SIG-M5 (cell line): Measurements from ENCODE around the gene SUPT5H.

Experiments
- DNase-seq: peaks from one replicate; lab custom pipeline; 2025; lab: John Stamatoyannopoulos, UW

Gene SUPT5H

DNA sequence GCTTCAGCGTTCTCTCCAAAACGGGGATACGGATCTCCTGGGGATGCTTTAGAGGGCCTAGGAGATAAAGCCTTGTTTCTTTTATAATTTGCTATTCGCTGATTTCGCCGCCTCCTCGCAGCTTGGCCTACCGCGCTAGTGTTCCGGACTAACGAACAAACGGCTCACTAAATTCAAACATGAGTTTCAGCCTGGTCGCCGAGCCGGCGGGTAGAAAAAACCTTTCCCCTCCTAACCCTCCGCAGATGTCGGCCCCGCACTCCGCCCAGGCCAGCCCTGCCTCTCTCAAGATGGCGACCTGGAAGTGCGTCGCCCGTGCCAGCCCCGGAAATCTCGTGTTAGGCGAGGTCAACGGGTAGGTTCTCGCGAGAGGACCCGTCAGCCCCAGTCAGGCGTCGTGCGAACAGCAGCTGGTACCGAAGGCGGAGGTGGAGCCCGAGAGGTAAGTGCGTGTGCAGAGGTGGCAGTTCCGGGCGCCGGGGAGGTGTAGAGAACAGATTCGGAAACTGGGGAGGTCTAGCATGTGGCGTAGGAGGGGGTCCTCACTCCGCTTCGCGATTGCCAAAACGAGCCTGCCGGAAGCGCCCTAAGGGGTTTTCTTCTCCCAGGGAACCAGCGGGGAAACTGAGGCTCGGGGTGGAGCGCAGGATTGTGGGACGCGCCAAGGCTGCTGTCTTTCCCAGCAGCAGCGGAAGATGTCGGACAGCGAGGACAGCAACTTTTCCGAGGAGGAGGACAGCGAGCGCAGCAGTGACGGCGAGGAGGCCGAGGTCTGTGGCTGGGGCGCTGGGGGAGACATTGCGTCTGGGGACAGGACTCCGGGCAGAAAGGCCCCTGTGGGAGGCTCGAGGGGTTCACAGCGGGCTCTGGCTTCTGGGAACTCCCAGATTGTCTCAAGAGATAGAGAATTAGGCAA, at the start of gene SUPT5H:
Gene SUPT5H, plus strand, starts transcription at position 387 of the 916 bp plus-strand sequence. Its CDS starts 309 bp downstream, at position 696.
- DNase-seq: peak; percentile 61

DNA sequence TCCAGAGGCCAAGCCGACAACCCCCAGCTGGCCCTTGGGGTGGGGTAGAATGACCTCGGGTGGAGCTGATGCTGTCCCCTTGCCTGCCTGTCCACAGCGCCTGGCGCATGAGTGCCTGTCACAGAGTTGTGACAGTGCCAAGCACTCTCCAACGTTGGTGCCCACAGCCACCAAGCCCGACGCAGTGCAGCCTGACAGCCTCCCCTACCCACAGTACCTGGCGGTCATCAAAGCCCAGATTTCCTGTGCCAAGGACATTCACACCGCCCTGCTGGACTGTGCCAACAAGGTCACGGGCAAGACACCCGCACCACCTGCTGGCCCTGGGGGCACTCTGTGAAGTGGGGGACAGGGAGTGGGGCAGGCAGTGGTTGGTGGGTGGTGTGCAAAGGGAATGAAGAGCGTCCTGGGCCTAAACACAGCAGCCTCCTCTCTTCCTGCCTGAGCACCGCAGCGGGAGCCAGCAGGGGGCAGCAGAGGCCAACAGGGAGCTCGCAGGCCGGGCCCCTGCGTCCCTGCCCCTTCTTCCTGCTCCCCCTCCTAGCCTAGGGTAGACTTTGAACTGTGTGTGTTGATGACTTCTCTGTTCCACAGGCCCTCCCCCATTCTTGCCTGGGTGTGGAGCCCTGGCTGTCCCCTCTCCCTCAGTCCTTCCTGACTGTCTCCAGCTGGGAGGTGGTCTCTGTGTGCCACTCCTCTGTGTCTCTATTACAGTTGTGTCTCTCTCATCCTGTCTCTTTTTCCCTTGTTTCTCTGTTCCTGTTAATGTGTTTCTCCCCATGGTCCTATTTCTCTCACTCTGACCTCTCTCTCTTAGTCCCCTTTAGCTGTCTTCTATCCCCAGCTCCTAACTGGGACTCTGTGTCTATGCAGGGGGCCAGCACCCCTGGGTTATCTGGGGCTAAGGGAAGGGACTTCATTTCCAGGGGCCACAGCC, 47.8 kb upstream of the SUPT5H start:
- DNase-seq: peak; percentile 43

DNA sequence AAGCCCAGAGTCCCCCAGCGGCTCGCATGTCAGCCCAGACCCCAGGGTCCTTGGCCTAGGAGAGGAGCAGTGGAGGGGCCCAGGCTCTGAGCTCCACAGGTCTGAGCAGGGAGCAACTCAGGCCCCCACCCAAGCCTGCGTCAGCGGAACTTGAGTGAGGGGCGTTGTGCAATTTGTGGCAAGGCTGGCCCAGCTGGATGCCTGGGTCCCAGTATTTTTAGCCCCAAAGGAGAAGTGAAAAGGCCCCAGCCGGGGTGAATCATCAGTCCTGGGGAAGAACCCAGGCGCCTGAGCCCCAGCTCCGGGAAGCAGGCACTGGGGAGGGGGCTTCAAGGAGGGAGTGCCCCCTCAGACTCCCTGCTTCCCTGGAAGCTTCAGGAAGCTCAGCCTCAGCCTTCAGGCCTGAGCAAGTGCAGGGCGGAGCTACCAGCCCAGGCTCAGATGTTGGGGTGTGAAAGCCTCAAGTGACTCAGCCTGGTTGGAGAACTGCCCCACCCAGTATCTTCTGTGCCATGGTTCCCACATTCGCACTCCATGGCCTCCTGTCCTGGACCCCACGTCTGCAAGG, 47.0 kb upstream of the SUPT5H start:
- DNase-seq: peak; percentile 79

DNA sequence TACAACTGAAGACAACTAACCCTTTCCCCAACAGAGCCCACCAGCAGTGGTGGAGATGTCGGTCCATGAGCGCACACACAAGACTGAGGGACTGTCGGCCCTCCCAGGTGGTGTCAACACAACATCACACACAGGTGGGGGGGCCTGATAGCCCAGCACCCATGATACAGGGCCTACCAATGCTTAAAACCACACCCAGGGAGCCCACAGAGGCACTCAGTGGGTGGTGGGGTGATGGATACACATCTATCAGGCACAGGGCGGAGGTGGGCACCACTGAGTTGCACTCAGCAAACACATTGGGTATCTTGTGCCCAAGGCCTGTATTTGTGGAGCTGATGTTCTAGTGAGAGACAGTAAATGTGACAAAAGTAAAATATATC, 45.7 kb upstream of the SUPT5H start:
- no peak for DNase-seq

DNA sequence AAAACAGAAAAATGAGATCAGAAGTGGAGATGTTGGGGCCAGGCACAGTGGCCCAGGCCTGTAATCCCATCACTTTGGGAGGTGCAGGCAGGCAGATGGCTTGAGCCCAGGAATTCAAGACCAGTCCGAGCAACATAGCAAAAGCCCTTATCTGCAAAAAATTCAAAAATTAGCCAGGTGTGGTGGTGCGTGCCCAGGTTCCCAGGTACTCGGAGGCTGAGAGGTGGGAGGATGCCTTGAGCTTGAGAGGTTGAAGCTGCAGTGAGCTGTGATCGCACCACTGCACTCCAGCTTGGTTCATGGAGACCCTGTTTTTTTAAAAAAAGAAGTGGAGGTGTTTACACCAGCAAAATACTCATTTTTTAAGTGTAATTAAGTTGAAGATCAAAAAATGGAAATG, 45.3 kb upstream of the SUPT5H start:
- DNase-seq: no peak

DNA sequence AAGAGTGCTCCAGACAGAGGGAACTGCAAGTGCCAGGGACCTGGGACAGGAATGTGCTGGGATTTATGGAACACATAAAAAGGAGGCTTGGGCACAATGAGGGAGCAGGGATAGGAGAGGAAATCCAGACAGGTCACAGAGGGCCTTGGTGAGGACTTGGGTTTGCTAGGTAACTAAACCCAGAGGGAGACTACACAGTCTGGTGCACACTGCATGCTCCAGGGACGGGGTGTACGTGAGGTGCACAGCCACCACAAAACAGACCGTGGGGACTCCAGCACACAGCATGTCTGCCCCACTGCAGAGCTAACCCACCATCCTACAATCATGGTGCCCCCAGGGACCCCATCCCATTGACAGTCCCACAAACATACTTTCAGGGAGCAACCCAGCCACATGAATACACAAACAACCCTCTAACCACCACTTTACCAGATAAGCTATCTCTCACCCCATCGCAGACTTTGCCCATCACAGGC, 44.3 kb upstream of the SUPT5H start:
- DNase-seq: no peak

DNA sequence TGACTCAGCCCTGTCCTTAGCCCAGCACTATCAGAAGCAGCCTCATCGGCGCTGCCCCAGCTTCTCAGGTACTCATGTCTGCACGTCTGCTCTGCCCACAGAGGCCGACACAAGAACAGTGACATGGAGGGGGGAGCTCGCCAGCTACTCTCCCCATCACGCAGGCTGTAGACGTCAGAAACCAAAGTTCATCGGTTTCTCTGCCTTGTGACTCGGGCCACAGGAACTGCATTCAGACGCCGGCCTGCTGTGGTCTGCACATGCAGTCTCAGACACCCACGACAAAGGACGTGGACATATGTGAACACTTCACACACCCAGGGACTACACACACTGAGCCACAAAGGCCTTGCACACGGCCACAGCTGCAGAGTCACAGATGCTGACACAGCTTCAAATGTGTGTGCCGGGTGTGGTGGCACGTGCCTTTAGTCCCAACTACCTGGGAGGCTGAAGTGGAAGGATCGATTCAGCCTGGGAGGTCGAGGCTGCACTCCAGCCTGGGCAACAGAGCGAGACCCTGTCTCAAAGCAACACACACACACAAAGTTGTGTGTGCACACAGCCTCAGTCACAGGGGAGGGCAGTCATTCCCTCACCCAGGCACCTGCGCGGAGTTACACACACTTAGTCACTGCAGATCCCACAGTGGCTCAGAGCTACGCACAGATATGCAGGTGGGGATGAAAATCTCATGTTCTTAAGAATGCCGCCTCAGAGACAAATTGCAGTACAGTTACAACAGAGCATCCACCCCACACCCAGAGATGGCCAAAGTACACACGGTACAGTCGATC, 43.6 kb upstream of the SUPT5H start:
- DNase-seq: no peak

DNA sequence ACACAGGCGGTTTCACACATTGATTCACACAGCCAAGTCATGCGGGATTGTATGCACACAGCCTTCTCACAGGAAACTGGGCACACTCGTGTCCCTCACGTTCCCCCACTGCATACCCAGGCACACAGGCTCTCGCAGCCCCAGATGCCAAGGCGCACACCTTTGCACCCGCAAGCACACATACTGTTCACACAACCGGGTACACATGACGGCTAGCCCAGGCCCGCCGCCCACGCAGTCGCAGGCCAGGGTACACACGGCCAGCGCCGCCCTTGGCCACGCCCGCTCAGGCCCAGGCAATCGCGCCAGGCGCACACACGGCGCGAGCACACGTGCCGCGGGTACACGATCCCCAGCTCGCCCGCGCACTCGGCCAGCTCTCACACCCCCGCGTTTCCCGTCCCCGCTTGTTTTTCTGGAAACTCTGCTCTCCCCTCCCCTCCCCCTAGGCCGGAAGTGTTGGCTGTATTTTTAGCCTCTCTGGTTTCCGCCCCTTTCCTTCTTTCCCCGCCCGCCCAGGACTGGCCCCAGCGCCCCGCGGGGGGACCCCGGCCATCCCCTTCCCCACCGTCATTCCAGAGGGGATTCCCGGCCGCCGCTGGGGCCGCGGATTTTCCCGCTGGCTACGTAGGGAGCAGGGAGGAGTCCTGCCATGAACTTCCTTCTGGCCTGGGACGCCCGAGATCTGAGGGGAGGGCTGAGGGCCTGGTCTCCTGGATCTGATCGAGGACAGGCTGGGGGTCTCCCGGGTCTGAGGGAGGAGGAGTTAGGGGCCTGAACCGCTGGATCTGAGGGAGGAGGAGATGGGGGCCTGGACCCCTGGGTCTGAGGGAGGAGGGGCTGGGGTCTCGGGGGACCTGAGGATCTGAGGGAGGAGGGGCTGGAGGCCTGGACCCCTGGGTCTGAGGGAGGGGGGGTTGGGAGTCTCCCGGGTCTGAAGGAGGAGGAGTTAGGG, 42.8 kb upstream of the SUPT5H start:
- DNase-seq: no peak

DNA sequence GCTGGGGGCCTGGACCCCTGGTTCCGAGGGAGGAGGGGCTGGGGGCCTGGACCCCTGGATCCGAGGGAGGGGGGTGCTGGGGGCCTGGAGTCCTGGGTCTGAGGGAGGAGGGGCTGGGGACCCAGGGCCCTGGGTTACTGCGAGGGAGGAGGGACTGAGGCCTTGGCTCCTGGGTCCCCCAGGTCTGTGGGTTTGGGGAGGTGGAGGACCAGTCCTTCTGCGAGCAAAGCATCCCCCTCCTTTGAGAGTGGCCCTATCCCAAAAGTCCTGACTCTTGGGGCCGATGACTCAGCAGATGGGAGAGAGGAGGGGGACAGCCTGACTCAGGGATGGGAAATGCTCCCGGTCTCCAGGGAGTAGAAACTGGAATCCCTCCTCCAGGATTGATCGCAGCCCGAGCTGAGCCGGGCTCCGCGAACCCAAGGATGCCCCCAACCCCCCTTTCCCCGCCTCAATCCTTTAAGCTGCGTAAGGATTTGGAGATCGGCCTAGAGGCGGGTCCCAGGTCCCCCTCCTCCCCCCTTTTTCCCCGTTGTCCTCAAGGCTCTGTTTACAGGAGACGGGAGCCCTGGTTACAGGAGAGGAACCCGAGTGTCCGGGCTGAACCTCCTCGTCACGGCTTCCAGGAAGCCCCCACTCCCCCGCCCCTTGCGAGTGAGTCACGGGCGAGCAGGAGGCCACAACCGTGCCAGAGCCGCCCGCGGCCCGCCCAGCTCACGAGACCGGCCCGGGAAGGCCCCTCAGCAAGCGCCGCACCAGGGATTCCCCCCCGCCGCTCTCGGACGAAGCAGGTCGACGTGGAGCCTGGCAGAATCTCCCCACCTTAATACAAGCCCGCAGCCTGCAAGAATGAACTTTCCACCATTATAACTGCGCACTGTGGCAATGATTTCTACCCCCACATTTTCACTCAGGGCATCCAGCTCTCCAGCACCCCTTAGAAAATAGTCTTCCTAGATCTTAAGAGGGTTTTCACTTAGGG, 41.8 kb upstream of the SUPT5H start:
- DNase-seq: peak; percentile 69

DNA sequence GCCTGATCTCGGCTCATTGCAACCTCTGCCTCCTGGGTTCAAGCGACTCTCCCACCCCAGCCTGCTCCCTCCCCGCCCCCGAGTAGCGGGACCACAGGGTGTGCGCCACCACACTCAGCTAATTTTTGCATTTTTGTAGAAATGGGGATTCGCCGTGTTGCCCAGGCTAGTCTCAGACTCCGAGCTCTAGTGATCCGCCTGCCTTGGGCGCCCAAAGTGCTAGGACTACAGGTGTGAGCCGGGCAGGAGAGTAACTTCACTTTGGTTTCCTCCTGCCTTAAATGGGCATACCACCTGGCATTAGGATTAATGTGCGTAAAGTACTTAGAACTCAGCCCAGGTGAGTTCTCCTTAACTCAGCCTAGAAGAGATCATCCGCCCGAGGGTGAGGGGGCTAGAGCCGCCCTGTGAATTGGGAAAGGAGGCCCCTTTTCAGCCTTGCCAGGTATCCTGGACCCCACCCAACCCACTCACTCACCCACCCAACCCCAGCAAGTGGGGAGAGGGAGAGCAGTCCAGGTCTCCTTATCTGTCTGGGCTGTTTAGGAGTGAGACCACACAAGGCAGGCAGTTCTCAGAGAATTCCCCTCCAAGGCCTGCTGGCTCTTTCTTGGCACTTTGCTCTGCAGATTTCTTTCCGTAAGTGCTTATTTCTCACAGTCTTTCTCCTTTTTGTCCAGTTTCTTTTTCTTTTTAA, 40.0 kb upstream of the SUPT5H start:
- DNase-seq: no peak

DNA sequence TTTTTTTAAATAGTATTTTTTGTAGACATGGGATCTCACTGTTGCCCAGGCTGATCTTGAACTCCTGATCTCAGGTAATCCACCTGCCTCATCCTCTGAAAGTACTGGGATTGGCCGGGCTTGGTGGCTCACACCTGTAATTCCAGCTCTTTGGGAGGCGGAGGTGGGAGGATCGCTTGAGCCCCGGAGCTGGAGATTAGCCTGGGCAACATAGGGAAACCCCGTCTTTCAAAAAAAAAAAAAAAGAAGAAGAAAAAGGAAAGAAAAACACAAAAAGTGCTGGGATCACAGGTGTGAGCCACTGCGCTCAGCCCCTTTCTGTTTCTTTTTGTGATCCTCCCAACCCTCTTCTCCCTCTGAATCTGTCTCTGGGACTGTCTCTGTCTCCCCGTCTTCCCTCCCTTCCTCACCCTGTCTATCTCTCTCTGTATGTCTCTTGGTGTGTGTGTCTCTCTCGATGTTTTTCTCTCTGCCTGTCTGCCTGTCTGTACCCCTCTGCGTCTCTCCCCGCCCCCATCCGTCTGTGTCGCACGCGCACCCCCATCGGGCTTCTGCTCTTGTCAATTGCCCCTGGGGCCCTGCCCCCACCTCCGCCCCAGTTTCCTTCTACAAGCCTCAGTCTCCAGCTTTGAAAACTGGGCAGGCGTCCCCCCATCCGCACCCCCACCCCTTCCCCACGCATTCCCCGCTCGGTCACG, 39.3 kb upstream of the SUPT5H start:
- DNase-seq: no peak

DNA sequence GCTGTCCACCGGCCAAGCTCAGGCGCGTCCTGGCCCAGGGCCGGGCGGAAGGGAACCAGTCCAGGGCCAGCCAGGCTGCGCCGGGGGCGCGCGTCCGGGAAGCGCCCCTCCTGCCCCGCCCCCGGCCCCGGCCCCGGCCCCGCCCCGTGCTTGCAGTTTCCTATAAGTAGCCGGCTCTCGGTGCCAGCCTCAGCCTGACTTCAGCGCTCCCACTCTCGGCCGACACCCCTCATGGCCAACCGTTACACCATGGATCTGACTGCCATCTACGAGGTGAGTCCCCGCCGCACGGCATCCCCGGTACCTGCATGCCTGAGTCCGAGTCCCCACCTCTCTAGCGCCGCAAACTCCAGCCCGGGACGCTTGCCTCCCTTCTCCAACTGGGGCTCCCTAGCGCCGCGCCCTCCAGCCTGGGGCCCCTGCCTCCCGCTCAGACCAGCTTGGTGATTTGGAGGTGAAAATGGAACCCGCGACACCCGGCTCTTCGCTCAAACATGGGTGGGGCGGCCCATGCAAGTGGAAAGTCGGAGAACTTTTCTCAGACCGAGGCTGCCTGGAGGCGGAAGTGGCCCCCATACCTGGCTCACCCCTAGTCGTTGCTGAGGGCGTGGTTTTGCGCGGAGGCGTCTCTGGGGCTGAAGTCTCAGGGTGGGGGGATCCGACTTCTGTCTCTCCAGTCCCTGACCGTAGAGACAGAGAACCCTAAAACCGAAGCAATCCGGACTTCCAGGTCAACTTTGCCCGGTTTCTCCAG, 38.5 kb upstream of the SUPT5H start, which contains the start of gene ZFP36:
Gene ZFP36, plus strand, starts transcription at position 192 of the 754 bp plus-strand sequence. Its CDS starts 58 bp downstream, at position 250.
- no peak for DNase-seq

DNA sequence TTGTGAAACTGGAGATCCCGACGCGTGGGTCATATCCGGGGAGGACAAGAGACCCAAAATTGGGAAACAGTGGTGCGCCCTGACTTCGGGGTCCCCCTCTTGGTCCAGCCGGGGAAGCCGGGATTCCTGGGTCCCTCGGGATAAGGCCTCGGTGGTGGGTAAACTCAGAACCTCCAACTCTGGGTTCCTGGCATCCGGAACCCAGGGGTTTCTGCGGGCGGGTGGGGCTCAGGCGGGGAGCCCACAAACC, 38.0 kb upstream of the SUPT5H start:
- DNase-seq: no peak

DNA sequence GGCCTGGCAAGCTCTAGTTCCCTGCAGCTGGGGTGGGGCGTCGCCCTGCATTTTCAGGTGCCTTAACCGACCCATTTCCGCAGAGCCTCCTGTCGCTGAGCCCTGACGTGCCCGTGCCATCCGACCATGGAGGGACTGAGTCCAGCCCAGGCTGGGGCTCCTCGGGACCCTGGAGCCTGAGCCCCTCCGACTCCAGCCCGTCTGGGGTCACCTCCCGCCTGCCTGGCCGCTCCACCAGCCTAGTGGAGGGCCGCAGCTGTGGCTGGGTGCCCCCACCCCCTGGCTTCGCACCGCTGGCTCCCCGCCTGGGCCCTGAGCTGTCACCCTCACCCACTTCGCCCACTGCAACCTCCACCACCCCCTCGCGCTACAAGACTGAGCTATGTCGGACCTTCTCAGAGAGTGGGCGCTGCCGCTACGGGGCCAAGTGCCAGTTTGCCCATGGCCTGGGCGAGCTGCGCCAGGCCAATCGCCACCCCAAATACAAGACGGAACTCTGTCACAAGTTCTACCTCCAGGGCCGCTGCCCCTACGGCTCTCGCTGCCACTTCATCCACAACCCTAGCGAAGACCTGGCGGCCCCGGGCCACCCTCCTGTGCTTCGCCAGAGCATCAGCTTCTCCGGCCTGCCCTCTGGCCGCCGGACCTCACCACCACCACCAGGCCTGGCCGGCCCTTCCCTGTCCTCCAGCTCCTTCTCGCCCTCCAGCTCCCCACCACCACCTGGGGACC, 37.6 kb upstream of the SUPT5H start:
- DNase-seq: no peak

DNA sequence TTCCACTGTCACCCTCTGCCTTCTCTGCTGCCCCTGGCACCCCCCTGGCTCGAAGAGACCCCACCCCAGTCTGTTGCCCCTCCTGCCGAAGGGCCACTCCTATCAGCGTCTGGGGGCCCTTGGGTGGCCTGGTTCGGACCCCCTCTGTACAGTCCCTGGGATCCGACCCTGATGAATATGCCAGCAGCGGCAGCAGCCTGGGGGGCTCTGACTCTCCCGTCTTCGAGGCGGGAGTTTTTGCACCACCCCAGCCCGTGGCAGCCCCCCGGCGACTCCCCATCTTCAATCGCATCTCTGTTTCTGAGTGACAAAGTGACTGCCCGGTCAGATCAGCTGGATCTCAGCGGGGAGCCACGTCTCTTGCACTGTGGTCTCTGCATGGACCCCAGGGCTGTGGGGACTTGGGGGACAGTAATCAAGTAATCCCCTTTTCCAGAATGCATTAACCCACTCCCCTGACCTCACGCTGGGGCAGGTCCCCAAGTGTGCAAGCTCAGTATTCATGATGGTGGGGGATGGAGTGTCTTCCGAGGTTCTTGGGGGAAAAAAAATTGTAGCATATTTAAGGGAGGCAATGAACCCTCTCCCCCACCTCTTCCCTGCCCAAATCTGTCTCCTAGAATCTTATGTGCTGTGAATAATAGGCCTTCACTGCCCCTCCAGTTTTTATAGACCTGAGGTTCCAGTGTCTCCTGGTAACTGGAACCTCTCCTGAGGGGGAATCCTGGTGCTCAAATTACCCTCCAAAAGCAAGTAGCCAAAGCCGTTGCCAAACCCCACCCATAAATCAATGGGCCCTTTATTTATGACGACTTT, 36.8 kb upstream of the SUPT5H start:
- DNase-seq: no peak
